Measurements from ENCODE around the gene DUSP2.

Gene DUSP2

DNA sequence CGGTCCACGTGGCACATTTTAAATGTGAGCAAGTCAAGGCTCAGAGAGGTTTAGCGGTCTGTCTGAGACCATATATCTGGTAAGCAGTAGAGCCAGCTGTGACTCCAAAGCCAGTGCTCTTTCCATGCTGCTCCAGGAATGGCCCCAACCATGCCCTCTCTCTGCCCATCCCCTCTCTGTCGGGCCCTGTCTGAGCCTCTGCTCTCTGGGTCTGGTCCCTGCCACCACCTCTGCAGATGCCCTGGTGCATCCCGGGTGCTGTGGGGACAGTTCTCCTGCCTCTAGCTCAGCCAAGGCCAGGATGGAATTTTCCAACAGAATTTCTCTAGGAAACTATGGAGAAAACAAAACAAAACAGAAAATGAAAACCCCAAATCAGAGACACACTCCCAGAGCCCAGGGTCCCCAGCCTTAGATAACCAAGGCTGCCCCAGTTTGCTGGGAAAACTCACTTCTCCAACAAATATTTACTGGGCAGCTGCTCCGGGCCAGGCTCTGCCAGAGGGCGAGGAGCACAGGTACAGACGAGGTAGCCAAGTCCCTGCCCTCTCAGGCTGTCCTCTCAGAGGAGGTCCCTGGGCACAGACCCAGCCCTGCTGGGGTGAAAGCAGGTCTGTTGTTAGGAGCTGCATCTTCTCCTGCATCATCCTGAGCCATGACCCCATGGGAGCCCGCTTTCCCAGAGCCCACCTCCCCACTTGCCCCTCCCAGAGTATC is 38.1 kb downstream of the DUSP2 start:
- H3K9me3 ChIP-seq (ENCODE audit: insufficient read depth, low read depth, low read length): peaks cover 8% of the 10 kb centered on the region
- H2BK5ac ChIP-seq (ENCODE audit: low read depth, low read length, poor library complexity): no peak overlapping the region
- no peak overlapping the region for H4K8ac ChIP-seq (ENCODE audit: low read depth, low read length)
- H3K27me3 ChIP-seq (ENCODE audit: insufficient read depth, low read length): no peaks in the 10 kb centered on the region
- H3K4me3 ChIP-seq (ENCODE audit: low read depth, low read length): no peak overlapping the region
- WGBS (ENCODE audit: extremely low coverage, insufficient coverage, insufficient read length): no CpG with 5 or more reads among the region's 9 CpGs
- H3K9ac ChIP-seq (ENCODE audit: low read length): no peak overlapping the region
- no peak overlapping the region for H4K12ac ChIP-seq (ENCODE audit: low read depth, low read length)
- no peak overlapping the region for H3K4ac ChIP-seq (ENCODE audit: low read depth, low read length)
- H2AFZ ChIP-seq (ENCODE audit: insufficient read depth, low read length, poor library complexity): no peak overlapping the region
- H2BK120ac ChIP-seq (ENCODE audit: insufficient read depth, low read length, poor library complexity): no peak overlapping the region
- peaks cover 5% of the 10 kb centered on the region for H3K79me1 ChIP-seq (ENCODE audit: low read length)
- H2BK12ac ChIP-seq (ENCODE audit: low read length): no peak overlapping the region
- no peak overlapping the region for H3K18ac ChIP-seq (ENCODE audit: low read length)
- H3K14ac ChIP-seq (ENCODE audit: low read length): no peak overlapping the region
- H3K4me1 ChIP-seq (ENCODE audit: control insufficient read depth in 1 of 2, insufficient read depth in 2 of 2, low read length in 2 of 2): peaks cover 8 to 9% of the 10 kb centered on the region in 2 experiments
- H2AK5ac ChIP-seq (ENCODE audit: low read length): no peak overlapping the region
- no peak for DNase-seq
- no peaks in the 10 kb centered on the region for H3K36me3 ChIP-seq (ENCODE audit: control insufficient read depth in 1 of 2, insufficient read depth in 2 of 2, low read length in 2 of 2)
- H3K23ac ChIP-seq (ENCODE audit: low read length): no peak overlapping the region
- no peak overlapping the region for H3K27ac ChIP-seq (ENCODE audit: low read depth, low read length)
- no peaks in the 10 kb centered on the region for H3K79me2 ChIP-seq (ENCODE audit: control insufficient read depth, insufficient read depth, low read length, poor library complexity)
- no peak overlapping the region for H3K4me2 ChIP-seq (ENCODE audit: low read length)
- H4K91ac ChIP-seq (ENCODE audit: low read depth, low read length): no peak overlapping the region

DNA sequence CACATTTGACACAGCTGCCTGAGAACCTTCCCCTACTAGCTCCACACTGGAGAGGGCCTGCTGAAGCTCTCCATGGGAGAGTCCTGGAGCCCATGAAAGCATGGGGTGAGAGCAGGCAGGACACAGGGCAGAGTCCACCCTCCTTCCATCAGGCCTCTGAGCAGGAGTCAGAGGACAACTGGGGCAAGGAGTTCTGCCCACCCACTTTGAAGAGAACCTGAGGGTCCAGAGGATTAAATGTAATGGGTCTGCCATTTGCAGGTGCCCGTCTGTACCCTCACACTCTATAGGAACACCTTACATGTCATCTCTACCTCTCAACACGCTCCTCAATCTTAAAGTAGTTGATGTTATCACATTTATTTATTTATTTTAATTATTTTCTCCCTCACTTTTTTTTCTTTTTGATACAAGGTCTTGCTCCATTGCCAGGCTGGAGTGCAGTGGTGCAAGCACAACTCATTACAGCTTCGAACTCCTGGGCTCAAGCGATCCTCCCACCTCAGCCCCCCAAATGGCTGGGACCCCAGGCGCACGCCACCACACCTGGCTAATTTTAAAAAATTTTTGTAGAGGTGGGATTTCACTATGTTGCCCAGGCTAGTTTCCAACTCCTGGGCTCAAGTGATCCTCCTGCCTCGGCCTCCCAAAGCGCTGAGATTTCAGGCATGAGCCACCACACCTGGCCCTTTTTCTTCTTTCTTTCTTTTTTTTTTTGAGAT is 39.1 kb downstream of the DUSP2 start:
- H3K79me1 ChIP-seq (ENCODE audit: low read length): peaks cover 9% of the 10 kb centered on the region
- WGBS (ENCODE audit: extremely low coverage, insufficient coverage, insufficient read length): no CpG with 5 or more reads among the region's 8 CpGs
- no peaks in the 10 kb centered on the region for H3K27me3 ChIP-seq (ENCODE audit: insufficient read depth, low read length)

DNA sequence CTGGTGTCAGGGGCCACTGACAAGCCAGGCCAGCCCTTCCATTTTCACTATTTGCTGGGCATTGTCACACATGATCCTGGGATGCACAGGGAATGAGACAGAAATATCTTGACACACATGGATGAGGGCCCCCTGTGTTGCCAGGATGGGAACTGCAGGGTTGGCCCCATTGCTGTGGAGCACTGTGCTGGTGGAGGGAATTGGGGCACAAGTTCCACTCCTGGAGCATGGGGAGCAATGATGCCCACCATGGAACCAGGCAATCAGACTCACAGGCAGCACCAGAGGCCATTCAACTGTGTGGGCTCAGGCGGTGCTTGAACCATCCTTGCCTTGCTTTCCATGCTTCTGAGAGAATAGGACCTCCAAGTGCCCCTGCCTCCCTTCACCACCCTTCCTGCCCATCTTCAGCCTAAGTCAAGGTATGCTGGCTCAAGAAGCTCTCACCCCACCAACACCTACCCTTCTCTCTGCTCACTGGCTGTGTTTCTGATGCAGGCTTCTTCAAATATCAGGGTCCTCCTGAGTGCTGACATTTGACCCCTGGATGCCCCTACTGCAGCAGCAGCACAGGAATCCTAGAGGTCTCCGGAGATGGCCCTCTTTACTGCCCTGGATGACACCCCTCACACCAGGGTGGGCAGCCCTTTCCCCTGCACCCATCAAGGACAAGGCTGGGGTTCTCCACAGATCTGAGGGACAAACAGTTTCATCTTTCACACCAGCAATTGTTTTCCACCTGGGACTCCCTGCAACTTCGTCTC is 39.9 kb downstream of the DUSP2 start:
- Histone ChIP-seq H2AFZ (ENCODE audit: insufficient read depth, low read length, poor library complexity) (no peak overlapping the region), H2BK5ac (ENCODE audit: low read depth, low read length, poor library complexity) (no peak overlapping the region), H3K9me3 (ENCODE audit: insufficient read depth, low read depth, low read length) (peaks cover 6% of the 10 kb centered on the region), H4K91ac (ENCODE audit: low read depth, low read length) (no peak overlapping the region), H2AK5ac (ENCODE audit: low read length) (no peak overlapping the region), H4K8ac (ENCODE audit: low read depth, low read length) (no peak overlapping the region), H3K4ac (ENCODE audit: low read depth, low read length) (no peak overlapping the region), H3K27ac (ENCODE audit: low read depth, low read length) (no peak overlapping the region), H3K36me3 (ENCODE audit: control insufficient read depth in 1 of 2, insufficient read depth in 2 of 2, low read length in 2 of 2) (no peaks in the 10 kb centered on the region), H3K27me3 (ENCODE audit: insufficient read depth, low read length) (no peaks in the 10 kb centered on the region), H3K4me1 (ENCODE audit: control insufficient read depth in 1 of 2, insufficient read depth in 2 of 2, low read length in 2 of 2) (peaks cover 9 to 13% of the 10 kb centered on the region in 2 experiments), H3K4me3 (ENCODE audit: low read depth, low read length) (no peak overlapping the region), H3K4me2 (ENCODE audit: low read length) (no peak overlapping the region), H3K23ac (ENCODE audit: low read length) (no peak overlapping the region), H2BK120ac (ENCODE audit: insufficient read depth, low read length, poor library complexity) (no peak overlapping the region), H4K12ac (ENCODE audit: low read depth, low read length) (no peak overlapping the region), H3K79me1 (ENCODE audit: low read length) (peaks cover 9% of the 10 kb centered on the region), H2BK12ac (ENCODE audit: low read length) (no peak overlapping the region), H3K9ac (ENCODE audit: low read length) (no peak overlapping the region), H3K79me2 (ENCODE audit: control insufficient read depth, insufficient read depth, low read length, poor library complexity) (no peaks in the 10 kb centered on the region), H3K14ac (ENCODE audit: low read length) (no peak overlapping the region), H3K18ac (ENCODE audit: low read length) (no peak overlapping the region)
- DNase-seq: no peak
- no CpG with 5 or more reads among the region's 3 CpGs for WGBS (ENCODE audit: extremely low coverage, insufficient coverage, insufficient read length)

More for the DNA sequence above, 39.1 kb downstream of the DUSP2 start:
- H3K4me3 ChIP-seq (ENCODE audit: low read depth, low read length): no peak overlapping the region
- H2AFZ ChIP-seq (ENCODE audit: insufficient read depth, low read length, poor library complexity): no peak overlapping the region
- H3K9me3 ChIP-seq (ENCODE audit: insufficient read depth, low read depth, low read length): peaks cover 6% of the 10 kb centered on the region
- H3K4me1 ChIP-seq (ENCODE audit: control insufficient read depth in 1 of 2, insufficient read depth in 2 of 2, low read length in 2 of 2): peaks cover 9 to 13% of the 10 kb centered on the region in 2 experiments
- H2BK120ac ChIP-seq (ENCODE audit: insufficient read depth, low read length, poor library complexity): no peak overlapping the region
- no peak overlapping the region for H3K4ac ChIP-seq (ENCODE audit: low read depth, low read length)
- H3K27ac ChIP-seq (ENCODE audit: low read depth, low read length): no peak overlapping the region
- H3K9ac ChIP-seq (ENCODE audit: low read length): no peak overlapping the region
- no peak overlapping the region for H3K4me2 ChIP-seq (ENCODE audit: low read length)
- no peak overlapping the region for H2BK5ac ChIP-seq (ENCODE audit: low read depth, low read length, poor library complexity)
- no peaks in the 10 kb centered on the region for H3K36me3 ChIP-seq (ENCODE audit: control insufficient read depth in 1 of 2, insufficient read depth in 2 of 2, low read length in 2 of 2)
- peak in 1 of 2 donors; percentile 27 for DNase-seq
- H4K12ac ChIP-seq (ENCODE audit: low read depth, low read length): no peak overlapping the region
- no peak overlapping the region for H4K91ac ChIP-seq (ENCODE audit: low read depth, low read length)
- no peak overlapping the region for H3K23ac ChIP-seq (ENCODE audit: low read length)
- no peak overlapping the region for H2AK5ac ChIP-seq (ENCODE audit: low read length)
- no peak overlapping the region for H4K8ac ChIP-seq (ENCODE audit: low read depth, low read length)
- H3K18ac ChIP-seq (ENCODE audit: low read length): no peak overlapping the region
- H3K14ac ChIP-seq (ENCODE audit: low read length): no peak overlapping the region
- no peaks in the 10 kb centered on the region for H3K79me2 ChIP-seq (ENCODE audit: control insufficient read depth, insufficient read depth, low read length, poor library complexity)
- no peak overlapping the region for H2BK12ac ChIP-seq (ENCODE audit: low read length)

DNA sequence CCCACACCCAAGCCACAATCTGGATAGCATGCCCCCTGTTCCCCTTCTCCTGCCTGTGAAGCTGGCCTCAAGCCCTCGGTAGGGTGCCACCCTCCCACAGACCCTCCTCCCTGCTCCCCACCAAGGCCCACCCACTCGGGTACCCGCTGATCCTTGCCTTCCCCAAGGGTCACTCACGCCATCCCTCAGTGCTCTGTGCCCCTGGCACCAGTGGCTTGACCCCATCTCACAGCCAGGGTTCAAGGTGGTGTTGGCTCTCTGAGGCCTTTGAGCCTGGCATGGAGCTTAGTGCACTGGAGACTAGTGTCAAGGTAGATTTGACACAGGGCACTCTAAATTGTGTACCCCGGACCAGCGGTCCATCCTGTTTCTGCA is 40.8 kb downstream of the DUSP2 start:
- WGBS (ENCODE audit: extremely low coverage, insufficient coverage, insufficient read length): no CpG with 5 or more reads among the region's 6 CpGs
- Histone ChIP-seq H2AFZ (ENCODE audit: insufficient read depth, low read length, poor library complexity) (no peak overlapping the region), H2BK120ac (ENCODE audit: insufficient read depth, low read length, poor library complexity) (no peak overlapping the region), H3K27me3 (ENCODE audit: insufficient read depth, low read length) (no peaks in the 10 kb centered on the region), H3K4me3 (ENCODE audit: low read depth, low read length) (no peak overlapping the region), H2BK12ac (ENCODE audit: low read length) (no peak overlapping the region), H4K12ac (ENCODE audit: low read depth, low read length) (no peak overlapping the region), H2BK5ac (ENCODE audit: low read depth, low read length, poor library complexity) (no peak overlapping the region), H3K4ac (ENCODE audit: low read depth, low read length) (no peak overlapping the region), H3K36me3 (ENCODE audit: control insufficient read depth in 1 of 2, insufficient read depth in 2 of 2, low read length in 2 of 2) (no peaks in the 10 kb centered on the region), H3K23ac (ENCODE audit: low read length) (no peak overlapping the region), H3K4me1 (ENCODE audit: control insufficient read depth in 1 of 2, insufficient read depth in 2 of 2, low read length in 2 of 2) (peaks cover 11 to 15% of the 10 kb centered on the region in 2 experiments), H3K27ac (ENCODE audit: low read depth, low read length) (no peak overlapping the region), H3K79me2 (ENCODE audit: control insufficient read depth, insufficient read depth, low read length, poor library complexity) (no peaks in the 10 kb centered on the region), H2AK5ac (ENCODE audit: low read length) (no peak overlapping the region), H3K4me2 (ENCODE audit: low read length) (no peak overlapping the region), H3K79me1 (ENCODE audit: low read length) (peaks cover 9% of the 10 kb centered on the region), H3K18ac (ENCODE audit: low read length) (no peak overlapping the region), H3K9ac (ENCODE audit: low read length) (no peak overlapping the region), H4K8ac (ENCODE audit: low read depth, low read length) (no peak overlapping the region), H3K9me3 (ENCODE audit: insufficient read depth, low read depth, low read length) (peaks cover 6% of the 10 kb centered on the region), H3K14ac (ENCODE audit: low read length) (no peak overlapping the region), H4K91ac (ENCODE audit: low read depth, low read length) (no peak overlapping the region)
- DNase-seq: no peak
